22Rv1 (cell line): ENCODE data around the gene HAS3.

Source experiments
- CTCF ChIP-seq: fragments of 450-650 bp; IDR thresholded peaks from 2 replicates; pipeline ENCODE4 v1.5.1; 2017; ENCODE audit warnings: mild to moderate bottlenecking
- ZFX ChIP-seq: fragments of 450-650 bp; IDR thresholded peaks from 2 replicates; pipeline ENCODE4 v1.6.1; 2017; ENCODE audit warnings: antibody characterized with exemption, borderline replicate concordance

DNA sequence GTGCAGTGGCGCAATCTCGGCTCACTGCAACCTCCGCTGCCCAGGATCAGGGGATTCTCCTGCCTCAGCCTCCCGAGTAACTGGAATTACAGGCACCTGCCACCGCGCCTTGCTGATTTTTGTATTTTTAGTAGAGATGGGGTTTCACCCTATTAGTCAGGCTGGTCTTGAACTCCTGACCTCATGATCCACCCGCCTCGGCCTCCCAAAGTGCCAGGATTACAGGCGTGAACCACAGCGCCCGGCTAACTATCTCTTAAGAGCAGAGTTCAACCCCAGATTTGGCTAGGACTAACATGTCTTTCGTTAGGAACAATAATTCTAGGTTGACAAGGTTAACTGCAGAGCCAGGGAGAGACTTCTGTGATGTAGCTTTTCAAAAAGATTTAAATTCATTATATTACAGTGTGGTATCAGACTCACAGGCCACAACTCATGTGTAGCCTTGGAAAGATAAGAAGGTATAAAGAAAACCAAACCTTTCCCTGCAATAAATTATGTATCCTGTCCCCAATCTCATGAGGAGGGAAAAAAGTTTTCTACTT lies 22.6 kb downstream of the HAS3 start:
- TF ChIP-seq CTCF (no peak), ZFX (no peak)
